Left lung (tissue), 10 donors: ENCODE results near the gene COL26A1. TPM values are rescaled to one million over a fixed set of nuclear protein-coding genes. Genes with fewer than 3 reads are reported as not detected.
A peak's percentile ranks its signal among the peaks of the same experiment; 100 is the strongest.

Experiments used
- ATAC-seq: fragments of 200-7000 bp; cut with Tn5 transposase; one replicate; pipeline ENCODE4 v1.9.1; 2020; ENCODE audit warnings: moderate library complexity
- DNase-seq, 4 donors: peaks; one replicate each; pipeline ENCODE4 v3.0.0-alpha.2; 2013 to 2020
- H3K27ac ChIP-seq, 2 donors: fragments of 200-600 bp; sonication (generic) in 1 of 2; one replicate each; pipeline versions ENCODE4 v1.5.0 to v1.8.0; 2020 to 2021
- H3K27me3 ChIP-seq, 2 donors: fragments of 200-600 bp; sonication (generic) in 1 of 2; one replicate each; pipeline versions ENCODE4 v1.5.0 to v1.8.0; 2020 to 2021
- H3K36me3 ChIP-seq, 2 donors: fragments of 200-600 bp; sonication (generic) in 1 of 2; one replicate each; pipeline versions ENCODE4 v1.5.0 to v1.8.0; 2020 to 2021
- H3K4me1 ChIP-seq, 2 donors: fragments of 200-600 bp; one replicate each; pipeline ENCODE4 v1.8.0; 2021
- H3K4me3 ChIP-seq, 2 donors: fragments of 200-600 bp; sonication (generic) in 1 of 2; one replicate each; pipeline versions ENCODE4 v1.5.0 to v1.8.0; 2020 to 2021; ENCODE audit warnings: mild to moderate bottlenecking in 1 of 2
- H3K9me3 ChIP-seq, 2 donors: fragments of 200-600 bp; sonication (generic) in 1 of 2; one replicate each; pipeline versions ENCODE4 v1.5.0 to v1.8.0; 2020 to 2021
- CTCF ChIP-seq, 2 donors: fragments of 200-600 bp; sonication (generic) in 1 of 2; IDR thresholded peaks; one replicate each; pipeline versions ENCODE4 v1.5.0 to v1.8.0; 2021; ENCODE audit warnings: antibody characterized with exemption in 2 of 2
- intact Hi-C, 2 donors: fragments of 100-400 bp; cut with DNase I; formaldehyde crosslinking; loops; one replicate each; pipeline versions ENCODE4 v1.11.2 to v1.14.2; 2022
- polyA plus RNA-seq, 6 donors: library from polyadenylated mRNA; unstranded; fragments of 120-200 nt; gene quantifications; one replicate each; pipeline ENCODE4 v1.2.1, GENCODE V29; 2013; ENCODE audit not compliant: insufficient read length in 6 of 6
- total RNA-seq, 2 donors: library from RNA; stranded (reverse); fragmentation: NEBNext Ultra II Directional; extraction: Animal tissue kit (Norgen Biotek cat#: 25700); gene quantifications; one replicate each; pipeline ENCODE4 v1.2.1, GENCODE V29; 2021
- donor health status: DM: no; HTN: yes; CAD: no.
- donor health status: DM: no; HTN: no; CAD: no.

The COL26A1 gene
- total and polyA plus RNA-seq, 8 donors: 0.76 to 7.7 (median 7.1) TPM; not detected in 1

GRCh38 chr7:101555921-101556275, 193.2 kb downstream of the COL26A1 start:
- TF ChIP-seq CTCF (IDR thresholded peaks at IDR 0.05): no peak
- H3K27ac ChIP-seq: no peak overlapping the region
- no peaks in the 10 kb centered on the region for H3K36me3 ChIP-seq
- H3K27me3 ChIP-seq: peaks cover 0 to 4% of the 10 kb centered on the region in 2 donors
- intact Hi-C loops: no loop called here
- ATAC-seq: no peak
- peak in 1 of 4 donors; percentile 5 for DNase-seq
- H3K4me1 ChIP-seq: no peaks in the 10 kb centered on the region
- no peak overlapping the region for H3K4me3 ChIP-seq
- no peaks in the 10 kb centered on the region for H3K9me3 ChIP-seq

GRCh38 chr7:101556453-101556968, 193.8 kb downstream of the COL26A1 start:
- ATAC-seq: no peak
- H3K9me3 ChIP-seq: no peaks in the 10 kb centered on the region
- DNase-seq: no peak
- TF ChIP-seq CTCF (IDR thresholded peaks at IDR 0.05): no peak
- H3K4me3 ChIP-seq: no peak overlapping the region
- peaks cover 0 to 4% of the 10 kb centered on the region in 2 donors for H3K27me3 ChIP-seq
- no peak overlapping the region for H3K27ac ChIP-seq
- intact Hi-C loops: no loop called here
- H3K4me1 ChIP-seq: no peaks in the 10 kb centered on the region
- no peaks in the 10 kb centered on the region for H3K36me3 ChIP-seq

GRCh38 chr7:101557421-101557820, 194.7 kb downstream of the COL26A1 start:
- no peak for TF ChIP-seq CTCF (IDR thresholded peaks at IDR 0.05)
- peaks cover 0 to 7% of the 10 kb centered on the region in 2 donors for H3K27me3 ChIP-seq
- H3K4me3 ChIP-seq: no peak overlapping the region
- H3K9me3 ChIP-seq: no peaks in the 10 kb centered on the region
- DNase-seq (peak in 1 of 4 donors; percentile 12), ATAC-seq (no peak)
- intact Hi-C loops: no loop called here
- H3K27ac ChIP-seq: no peak overlapping the region
- no peaks in the 10 kb centered on the region for H3K36me3 ChIP-seq
- no peaks in the 10 kb centered on the region for H3K4me1 ChIP-seq

- H3K27me3 ChIP-seq: peaks cover 0 to 14% of the 10 kb centered on the region in 2 donors
- no peaks in the 10 kb centered on the region for H3K36me3 ChIP-seq
- no peaks in the 10 kb centered on the region for H3K4me1 ChIP-seq
- H3K27ac ChIP-seq: no peak overlapping the region
- no peaks in the 10 kb centered on the region for H3K9me3 ChIP-seq
- peak in 1 of 4 donors; percentile 17 for DNase-seq
- intact Hi-C loops: no loop called here
- ATAC-seq: no peak
- no peak overlapping the region for H3K4me3 ChIP-seq
- TF ChIP-seq CTCF (IDR thresholded peaks at IDR 0.05): no peak
These were observed 195.5 kb downstream of the COL26A1 start for GRCh38 chr7:101557978-101558741.

GRCh38 chr7:101558742-101559325, 196.2 kb downstream of the COL26A1 start:
- Histone ChIP-seq H3K9me3 (no peaks in the 10 kb centered on the region), H3K4me3 (no peak overlapping the region), H3K27ac (no peak overlapping the region), H3K4me1 (no peaks in the 10 kb centered on the region), H3K27me3 (peaks cover 0 to 18% of the 10 kb centered on the region in 2 donors), H3K36me3 (no peaks in the 10 kb centered on the region)
- no peak for TF ChIP-seq CTCF (IDR thresholded peaks at IDR 0.05)
- intact Hi-C loops: no loop called here
- ATAC-seq (no peak), DNase-seq (peak in 1 of 4 donors; percentile 11)
